GM18498 (cell line): ENCODE data around the gene ESD.
"Not testable (repeated sequence)": the region's sequence is repeated elsewhere in the genome, so short reads cannot be mapped to it uniquely, and the experiment has no call there.

Source experiments
- ATAC-seq: cut with Tn5 transposase; IDR thresholded peaks from one replicate; pipeline ENCODE4 v1.9.1; 2021; ENCODE audit warnings: mild to moderate bottlenecking, moderate library complexity; ENCODE audit not compliant: unreplicated experiment

ESD gene

GRCh38 chr13:46796515-46797474 is at the start of gene ESD:
ESD (minus strand) TSS chr13:46797161; CDS start chr13:46791413, 5,748 bp downstream.
- ATAC-seq: peak; percentile 92

GRCh38 chr13:46846726-46847125 is 49.8 kb upstream of the ESD start:
- ATAC-seq: no peak

- ATAC-seq: no peak
These were observed 48.2 kb upstream of the ESD start for GRCh38 chr13:46845146-46845545.

- no peak for ATAC-seq
These were observed 47.5 kb upstream of the ESD start for GRCh38 chr13:46844431-46844830.

GRCh38 chr13:46839399-46839798 is 42.4 kb upstream of the ESD start:
- no peak for ATAC-seq

GRCh38 chr13:46834657-46835056 is 37.7 kb upstream of the ESD start:
- no peak for ATAC-seq

GRCh38 chr13:46831588-46832194 is 34.7 kb upstream of the ESD start:
- no peak for ATAC-seq

- no peak for ATAC-seq
These were observed 33.5 kb upstream of the ESD start for GRCh38 chr13:46830405-46831005.

GRCh38 chr13:46822551-46822950 is 25.6 kb upstream of the ESD start:
- ATAC-seq: no peak

- no peak for ATAC-seq
These were observed 21.0 kb upstream of the ESD start for GRCh38 chr13:46817838-46818476.

- ATAC-seq: no peak
These were observed 20.1 kb upstream of the ESD start for GRCh38 chr13:46817095-46817494.

- no peak for ATAC-seq
These were observed 19.4 kb upstream of the ESD start for GRCh38 chr13:46816371-46816770.

- no peak for ATAC-seq
These were observed 15.4 kb upstream of the ESD start for GRCh38 chr13:46812301-46812797.

GRCh38 chr13:46810440-46810839 is 13.5 kb upstream of the ESD start:
- ATAC-seq: no peak

GRCh38 chr13:46804921-46805320 is 8.0 kb upstream of the ESD start:
- ATAC-seq: not testable (repeated sequence)

GRCh38 chr13:46804391-46804815 is 7.4 kb upstream of the ESD start:
- no peak for ATAC-seq

GRCh38 chr13:46803586-46803985 is 6.6 kb upstream of the ESD start:
- no peak for ATAC-seq

GRCh38 chr13:46801858-46802257 is 4.9 kb upstream of the ESD start:
- ATAC-seq: no peak

GRCh38 chr13:46799139-46799538 is 2.2 kb upstream of the ESD start:
- no peak for ATAC-seq

- ATAC-seq: no peak
These were observed 708 bp upstream of the ESD start for GRCh38 chr13:46797501-46798237.
